PFSK-1 (cell line): ENCODE data around the gene CNOT3.

Experiments
- FOXP2 ChIP-seq: optimal IDR thresholded peaks from 2 replicates; pipeline ENCODE3; 2011; ENCODE audit warnings: borderline replicate concordance, control low read depth, inconsistent platforms; ENCODE audit not compliant: insufficient read depth; ENCODE audit errors: extremely low read length, extremely low read depth
- POLR2AphosphoS5 ChIP-seq: IDR thresholded peaks from 2 replicates; pipeline ENCODE4 v1.6.1; 2012; ENCODE audit warnings: low read depth, mild to moderate bottlenecking, control low read depth, low read length, moderate library complexity
- REST ChIP-seq, 2 experiments: IDR thresholded peaks; 2 replicates each; pipeline versions ENCODE4 v1.6.1 to v1.8.0; 2011 to 2012; ENCODE audit warnings: low read depth in 2 of 2, low read length in 2 of 2, control low read depth in 1 of 2, inconsistent platforms in 1 of 2, mild to moderate bottlenecking in 1 of 2, moderate library complexity in 1 of 2; ENCODE audit not compliant: insufficient read depth in 1 of 2
- SIN3A ChIP-seq: IDR thresholded peaks from 2 replicates; pipeline ENCODE4 v1.6.1; 2012; ENCODE audit warnings: mild to moderate bottlenecking, low read length, moderate library complexity, borderline replicate concordance; ENCODE audit not compliant: insufficient read depth
- TAF1 ChIP-seq: IDR thresholded peaks from 2 replicates; pipeline ENCODE4 v1.6.1; 2012; ENCODE audit warnings: low read length, control low read depth, borderline replicate concordance; ENCODE audit not compliant: insufficient read depth

The CNOT3 gene

DNA sequence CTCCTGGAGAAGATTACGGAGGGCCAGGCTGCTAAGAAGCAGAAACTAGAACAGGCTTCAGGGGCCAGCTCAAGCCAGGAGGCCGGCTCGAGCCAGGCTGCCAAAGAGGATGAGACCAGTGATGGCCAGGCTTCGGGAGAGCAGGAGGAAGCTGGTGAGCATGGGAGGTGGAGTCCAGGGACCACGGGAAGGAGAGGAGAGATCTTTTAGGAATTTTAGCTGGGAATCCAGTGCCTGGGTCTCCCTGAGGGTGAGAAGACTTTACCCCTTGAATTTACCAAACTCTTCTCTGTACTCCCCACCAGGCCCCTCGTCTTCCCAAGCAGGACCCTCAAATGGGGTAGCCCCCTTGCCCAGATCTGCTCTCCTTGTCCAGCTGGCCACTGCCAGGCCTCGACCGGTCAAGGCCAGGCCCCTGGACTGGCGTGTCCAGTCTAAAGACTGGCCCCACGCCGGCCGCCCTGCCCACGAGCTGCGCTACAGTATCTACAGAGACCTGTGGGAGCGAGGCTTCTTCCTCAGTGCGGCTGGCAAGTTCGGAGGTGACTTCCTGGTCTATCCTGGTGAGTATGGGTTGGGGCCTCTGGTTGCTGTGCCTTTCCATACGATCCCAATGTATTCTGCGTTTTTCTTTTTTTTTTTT, 54.4 kb downstream of the CNOT3 start:
- TF ChIP-seq SIN3A = no peak
- no peak for TF ChIP-seq TAF1

- TF ChIP-seq SIN3A (no peak), REST (IDR thresholded peaks at IDR 0.05; ENCODE audit: insufficient read depth in 1 of 2, low read depth in 2 of 2, low read length in 2 of 2) (no peak), FOXP2 (no peak), POLR2AphosphoS5 (no peak), TAF1 (no peak)
Measured at GRCh38 chr19:54193011-54193410, 55.4 kb downstream of the CNOT3 start.

- TF ChIP-seq REST (IDR thresholded peaks at IDR 0.05; ENCODE audit: insufficient read depth in 1 of 2, low read depth in 2 of 2, low read length in 2 of 2) (no peak), SIN3A (no peak)
Measured at GRCh38 chr19:54196536-54196935, 59.0 kb downstream of the CNOT3 start.

- no peak for TF ChIP-seq POLR2AphosphoS5
- no peak for TF ChIP-seq TAF1
- no peak for TF ChIP-seq FOXP2
- TF ChIP-seq REST (IDR thresholded peaks at IDR 0.05; ENCODE audit: insufficient read depth in 1 of 2, low read depth in 2 of 2, low read length in 2 of 2) = no peak
- no peak for TF ChIP-seq SIN3A
Measured at GRCh38 chr19:54197121-54197520, 59.6 kb downstream of the CNOT3 start.

DNA sequence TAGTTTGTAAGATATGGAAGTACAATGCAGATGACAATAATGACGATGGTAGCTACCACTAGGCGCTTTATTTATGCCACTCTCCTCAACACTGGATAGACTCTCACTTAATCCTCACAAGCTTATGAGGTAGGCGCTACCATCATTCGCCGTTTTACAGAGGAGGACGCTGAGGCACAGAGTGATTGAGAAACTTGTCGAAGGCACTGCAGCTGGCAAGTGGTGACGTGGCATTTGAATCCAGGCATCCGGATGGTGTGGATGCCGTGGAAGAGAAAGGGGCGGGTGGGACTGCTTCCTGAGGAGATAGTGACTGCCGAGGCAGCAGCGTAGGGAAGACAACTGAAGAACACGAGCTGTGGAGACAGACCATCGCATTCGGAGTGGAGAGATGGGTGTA, 61.8 kb downstream of the CNOT3 start:
- no peak for TF ChIP-seq SIN3A
- no peak for TF ChIP-seq REST (IDR thresholded peaks at IDR 0.05; ENCODE audit: insufficient read depth in 1 of 2, low read depth in 2 of 2, low read length in 2 of 2)

- TF ChIP-seq POLR2AphosphoS5 = no peak; the same call in 1 of the 2 replicates
- no peak for TF ChIP-seq FOXP2
- TF ChIP-seq REST (IDR thresholded peaks at IDR 0.05; ENCODE audit: insufficient read depth in 1 of 2, low read depth in 2 of 2, low read length in 2 of 2) = no peak
- TF ChIP-seq TAF1 = no peak
Measured at GRCh38 chr19:54201172-54201701, 63.7 kb downstream of the CNOT3 start.
